ENCODE measurements around the gene FAM120A.

Gene FAM120A

DNA sequence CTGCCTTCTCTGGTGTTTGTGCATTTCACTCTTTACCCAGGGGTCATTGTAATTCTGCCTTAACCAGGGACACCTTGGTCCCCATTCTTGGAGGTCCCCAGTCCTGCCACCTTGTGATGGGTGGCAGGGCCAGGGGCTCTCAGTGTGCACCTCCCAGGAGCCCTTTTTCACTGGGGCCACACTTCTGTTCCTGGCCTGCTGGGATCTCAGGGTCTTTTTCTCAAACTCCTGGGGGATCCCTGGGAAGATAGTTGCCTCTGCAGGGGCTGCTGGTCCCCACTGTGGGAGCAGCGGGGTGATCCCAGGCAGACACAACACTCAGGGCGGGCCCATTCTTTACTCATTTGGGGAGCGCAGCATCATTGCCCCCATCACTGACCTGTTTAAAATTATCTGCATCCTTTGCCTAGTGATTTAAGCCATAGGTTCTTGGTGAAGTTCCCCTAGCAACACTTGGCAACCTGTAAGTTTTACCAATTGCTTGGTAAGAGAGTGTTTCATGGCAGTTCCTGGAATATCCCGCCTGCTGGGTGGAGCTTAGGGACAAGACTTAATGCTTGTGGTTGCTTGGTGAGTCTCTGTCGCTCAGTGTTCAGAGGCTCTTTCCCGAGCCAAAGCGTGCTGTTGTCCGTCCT lies 140.6 kb downstream of the FAM120A start:
- H3K4me3 ChIP-seq (ENCODE audit: low read depth, low read length): no peak overlapping the region
- DNase-seq (ENCODE audit: low read depth): no peak
- TF ChIP-seq CTCF (IDR thresholded peaks at IDR 0.05; ENCODE audit: insufficient read depth, low read depth, low read length, missing control alignments): no peak

- no peak overlapping the region for H3K4me3 ChIP-seq (ENCODE audit: low read depth, low read length)
- no peak for DNase-seq (ENCODE audit: low read depth)
- TF ChIP-seq CTCF (IDR thresholded peaks at IDR 0.05; ENCODE audit: insufficient read depth, low read depth, low read length, missing control alignments): no peak
Observed at GRCh38 chr9:93592643-93593021, 141.1 kb downstream of the FAM120A start.

- no peak for DNase-seq (ENCODE audit: low read depth)
- no peak overlapping the region for H3K4me3 ChIP-seq (ENCODE audit: low read depth, low read length)
- no peak for TF ChIP-seq CTCF (IDR thresholded peaks at IDR 0.05; ENCODE audit: insufficient read depth, low read depth, low read length, missing control alignments)
Observed at GRCh38 chr9:93593144-93593658, 141.7 kb downstream of the FAM120A start.

- DNase-seq (ENCODE audit: low read depth): no peak
- TF ChIP-seq CTCF (IDR thresholded peaks at IDR 0.05; ENCODE audit: insufficient read depth, low read depth, low read length, missing control alignments): no peak
- no peak overlapping the region for H3K4me3 ChIP-seq (ENCODE audit: low read depth, low read length)
Observed at GRCh38 chr9:93594041-93594756, 142.7 kb downstream of the FAM120A start.

DNA sequence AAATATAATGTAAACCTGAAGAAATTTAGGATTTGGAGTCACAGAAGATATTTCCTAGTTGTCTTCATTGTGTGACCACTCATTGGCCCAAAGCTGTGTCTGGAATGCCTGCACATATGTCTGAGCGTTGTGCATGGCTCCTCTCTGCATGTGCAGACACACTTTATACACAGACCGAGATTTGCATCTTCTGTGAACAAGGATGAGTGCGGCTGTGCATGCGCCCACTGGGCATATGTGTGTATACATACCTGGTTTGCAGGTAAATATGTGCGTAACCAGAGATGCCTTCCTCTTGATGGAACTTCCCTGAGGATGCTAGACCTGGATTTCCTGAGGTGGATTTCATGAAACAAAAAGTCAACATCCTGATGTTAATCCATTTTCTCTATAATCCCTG lies 144.0 kb downstream of the FAM120A start:
- no peak overlapping the region for H3K4me3 ChIP-seq (ENCODE audit: low read depth, low read length)
- DNase-seq (ENCODE audit: low read depth): no peak
- TF ChIP-seq CTCF (IDR thresholded peaks at IDR 0.05; ENCODE audit: insufficient read depth, low read depth, low read length, missing control alignments): no peak

GRCh38 chr9:93595861-93596365 lies 144.4 kb downstream of the FAM120A start:
- no peak for TF ChIP-seq CTCF (IDR thresholded peaks at IDR 0.05; ENCODE audit: insufficient read depth, low read depth, low read length, missing control alignments)
- no peak for DNase-seq (ENCODE audit: low read depth)
- no peak overlapping the region for H3K4me3 ChIP-seq (ENCODE audit: low read depth, low read length)
